Caco-2 (cell line): ENCODE results near the gene KATNA1. TPM values are rescaled to one million over a fixed set of nuclear protein-coding genes. Genes with fewer than 3 reads are reported as not detected.

Experiments
- BruUV-seq: library from RNA; stranded (reverse); fragments of 400-500 nt; replicated peaks from 2 replicates; lab custom pipeline; 2021; lab: Mats Ljungman, UMichigan
- CTCF ChIA-PET: fragments of 300-600 bp; sonication (Branson Sonifier 250); formaldehyde crosslinking; loops from one replicate; lab custom pipeline; 2022; ENCODE audit warnings: antibody characterized with exemption; lab: Charles Lee
- POLR2A ChIA-PET: fragments of 300-600 bp; sonication (Branson Sonifier 250); formaldehyde crosslinking; loops from one replicate; lab custom pipeline; 2022; ENCODE audit warnings: antibody characterized with exemption; lab: Charles Lee
- DNase-seq, 2 experiments: peaks; one replicate each; pipeline versions ENCODE4 v3.0.0 to v3.0.0-alpha.2; 2020 to 2022
- H3K27me3 ChIP-seq: replicated peaks from 2 replicates; pipeline ENCODE4 v1.6.0; 2011; ENCODE audit warnings: low read length; ENCODE audit not compliant: control insufficient read depth, insufficient read depth
- H3K36me3 ChIP-seq: 2 replicates; pipeline ENCODE4 v1.5.1; 2011; ENCODE audit warnings: low read length; ENCODE audit not compliant: control insufficient read depth, insufficient read depth
- H3K4me1 ChIP-seq: fragments of 250-450 bp; sonication (Bioruptor Pico); 2 replicates; pipeline ENCODE4 v1.5.1; 2020; ENCODE audit warnings: mild to moderate bottlenecking
- H3K4me3 ChIP-seq: 2 replicates; pipeline ENCODE4 v1.5.1; 2011; ENCODE audit warnings: low read depth, mild to moderate bottlenecking, control low read depth, low read length
- H3K9me3 ChIP-seq: fragments of 250-450 bp; sonication (Bioruptor Pico); 2 replicates; pipeline ENCODE4 v1.5.1; 2020; ENCODE audit warnings: mild to moderate bottlenecking, moderate library complexity
- H3K27ac Mint-ChIP-seq: one replicate; pipeline ENCODE4 v1.8.0; 2022; ENCODE audit warnings: mixed read lengths; ENCODE audit not compliant: unreplicated experiment
- H3K27me3 Mint-ChIP-seq: one replicate; pipeline ENCODE4 v1.8.0; 2022; ENCODE audit warnings: mixed read lengths; ENCODE audit not compliant: insufficient read depth, unreplicated experiment
- H3K36me3 Mint-ChIP-seq: one replicate; pipeline ENCODE4 v1.8.0; 2022; ENCODE audit warnings: mild to moderate bottlenecking, mixed read lengths; ENCODE audit not compliant: insufficient read depth, unreplicated experiment
- H3K4me1 Mint-ChIP-seq: one replicate; pipeline ENCODE4 v1.8.0; 2022; ENCODE audit warnings: low read depth, mixed read lengths; ENCODE audit not compliant: unreplicated experiment
- H3K4me3 Mint-ChIP-seq: one replicate; pipeline ENCODE4 v1.8.0; 2022; ENCODE audit warnings: mild to moderate bottlenecking, moderate library complexity, mixed read lengths; ENCODE audit not compliant: unreplicated experiment
- H3K9me3 Mint-ChIP-seq: one replicate; pipeline ENCODE4 v1.8.0; 2022; ENCODE audit warnings: mixed read lengths; ENCODE audit not compliant: unreplicated experiment
- CTCF ChIP-seq, 2 experiments: fragments of 200-600 bp in 1 of 2; IDR thresholded peaks; 1 replicate in 1 of 2; 2 replicates in 1 of 2; pipeline versions ENCODE4 v1.5.1 to v1.8.0; 2011 to 2022; ENCODE audit warnings: antibody characterized with exemption in 1 of 2, control low read depth in 1 of 2, inconsistent platforms in 1 of 2, low read depth in 1 of 2, low read length in 1 of 2, mild to moderate bottlenecking in 1 of 2, moderate library complexity in 1 of 2; ENCODE audit not compliant: insufficient read depth in 1 of 2, severe bottlenecking in 1 of 2, unreplicated experiment in 1 of 2
- intact Hi-C: fragments of 100-400 bp; cut with micrococcal nuclease; formaldehyde crosslinking; loops from one replicate; pipeline ENCODE4 v1.10.0; 2022; ENCODE audit not compliant: unreplicated experiment
- total RNA-seq: library from RNA; stranded (reverse); gene quantifications from 2 replicates; pipeline ENCODE4 v1.2.3, GENCODE V29; 2022

Gene KATNA1
- total RNA-seq, 1 experiment from 2014 or later, result 19.2 TPM

DNA sequence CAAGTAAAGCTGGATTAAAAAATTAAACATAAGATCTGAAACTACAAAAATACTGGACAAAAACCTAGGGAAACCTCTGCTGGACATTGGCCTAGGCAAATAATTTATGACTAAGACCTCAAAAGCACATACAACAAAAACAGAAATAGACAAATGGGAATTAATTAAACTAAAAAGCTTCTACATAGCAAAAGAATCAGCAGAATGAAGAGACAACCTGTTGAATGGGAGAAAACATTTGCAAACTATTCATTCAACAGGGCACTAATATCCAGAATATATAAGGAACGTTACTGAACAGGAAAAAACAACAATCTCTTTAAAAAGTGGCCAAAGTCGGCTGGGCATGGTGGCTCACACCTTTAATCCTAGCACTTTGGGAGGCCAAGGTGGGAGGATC, 89.1 kb downstream of the KATNA1 start:
- Mint-ChIP-seq H3K36me3 (no peaks in the 10 kb centered on the region), H3K4me1 (no peaks in the 10 kb centered on the region), H3K9me3 (no peaks in the 10 kb centered on the region), H3K4me3 (no peak overlapping the region), H3K27me3 (peaks cover 9% of the 10 kb centered on the region), H3K27ac (no peak overlapping the region)
- intact Hi-C loops, result no loop called here
- Histone ChIP-seq H3K27me3 (no peaks in the 10 kb centered on the region), H3K4me1 (no peaks in the 10 kb centered on the region), H3K9me3 (no peaks in the 10 kb centered on the region; the same call in 1 of the 2 replicates), H3K36me3 (no peaks in the 10 kb centered on the region), H3K4me3 (no peak overlapping the region)
- ChIA-PET CTCF (no interaction called here), POLR2A (no interaction called here)
- TF ChIP-seq CTCF (IDR thresholded peaks at IDR 0.05; ENCODE audit: insufficient read depth in 1 of 2, low read depth in 1 of 2, low read length in 1 of 2, severe bottlenecking in 1 of 2, unreplicated experiment in 1 of 2), result no peak
- no TSS peak for BruUV-seq
- no peak for DNase-seq

DNA sequence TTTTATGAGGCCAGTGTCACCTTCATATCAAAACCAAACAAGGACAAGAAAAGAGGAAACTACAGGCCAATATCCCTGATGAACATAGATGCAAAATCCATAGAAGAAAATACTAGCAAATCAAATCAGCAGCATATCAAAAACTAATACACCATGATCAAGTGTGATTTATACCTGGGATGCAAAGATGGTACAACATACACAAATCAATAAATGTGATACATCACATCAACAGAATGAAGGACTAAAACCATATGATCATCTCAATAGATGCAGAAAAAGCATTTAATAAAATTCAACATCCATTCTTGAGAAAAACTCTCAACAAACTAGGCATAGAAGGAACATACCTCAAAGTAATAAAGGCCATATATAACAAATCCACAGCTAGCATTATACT, 90.5 kb downstream of the KATNA1 start:
- POLR2A ChIA-PET, result no interaction called here
- Mint-ChIP-seq H3K27me3 (peaks cover 12% of the 10 kb centered on the region), H3K4me3 (no peak overlapping the region), H3K4me1 (no peaks in the 10 kb centered on the region), H3K9me3 (no peaks in the 10 kb centered on the region), H3K36me3 (no peaks in the 10 kb centered on the region), H3K27ac (no peak overlapping the region)
- CTCF ChIA-PET, result no interaction called here
- DNase-seq, result no peak
- TF ChIP-seq CTCF (IDR thresholded peaks at IDR 0.05; ENCODE audit: insufficient read depth in 1 of 2, low read depth in 1 of 2, low read length in 1 of 2, severe bottlenecking in 1 of 2, unreplicated experiment in 1 of 2), result no peak
- no peaks in the 10 kb centered on the region for H3K36me3 ChIP-seq
- no peaks in the 10 kb centered on the region for H3K27me3 ChIP-seq
- BruUV-seq, result no TSS peak
- intact Hi-C loops, result no loop called here
- no peak overlapping the region for H3K4me3 ChIP-seq
- H3K9me3 ChIP-seq, result no peaks in the 10 kb centered on the region; the same call in 1 of the 2 replicates
- no peaks in the 10 kb centered on the region for H3K4me1 ChIP-seq

- no peak for DNase-seq
- Histone ChIP-seq H3K36me3 (no peaks in the 10 kb centered on the region), H3K9me3 (no peaks in the 10 kb centered on the region), H3K4me3 (no peak overlapping the region), H3K27me3 (no peaks in the 10 kb centered on the region), H3K4me1 (no peaks in the 10 kb centered on the region)
- H3K9me3 Mint-ChIP-seq, result no peaks in the 10 kb centered on the region
- no TSS peak for BruUV-seq
- ChIA-PET CTCF (no interaction called here), POLR2A (no interaction called here)
- TF ChIP-seq CTCF (IDR thresholded peaks at IDR 0.05; ENCODE audit: insufficient read depth in 1 of 2, low read depth in 1 of 2, low read length in 1 of 2, severe bottlenecking in 1 of 2, unreplicated experiment in 1 of 2), result no peak
- H3K27ac Mint-ChIP-seq, result no peak overlapping the region
- H3K27me3 Mint-ChIP-seq, result peaks cover 8% of the 10 kb centered on the region
- H3K36me3 Mint-ChIP-seq, result peaks cover 2% of the 10 kb centered on the region
- H3K4me1 Mint-ChIP-seq, result no peaks in the 10 kb centered on the region
- intact Hi-C loops, result no loop called here
- no peak overlapping the region for H3K4me3 Mint-ChIP-seq
These were observed 96.6 kb downstream of the KATNA1 start for GRCh38 chr6:149551920-149552319.
